DOHH2 (cell line): ENCODE data around the gene ARAP3.

Experiments used
- H3F3A ChIP-seq: fragments of 200-600 bp; sonication (generic), shearing (Covaris generic); 2 replicates; pipeline ENCODE4 v1.6.0; 2016; ENCODE audit warnings: antibody characterized with exemption, mild to moderate bottlenecking; ENCODE audit not compliant: control insufficient read depth, insufficient read depth
- H3K27ac ChIP-seq: fragments of 200-600 bp; sonication (generic); 2 replicates; pipeline ENCODE4 v1.5.1; 2014; ENCODE audit warnings: low read depth, mild to moderate bottlenecking, low read length, moderate library complexity
- H3K27me3 ChIP-seq: fragments of 200-600 bp; sonication (generic); 2 replicates; pipeline ENCODE4 v1.6.1; 2014; ENCODE audit warnings: mild to moderate bottlenecking, low read length, mixed read lengths; ENCODE audit not compliant: control insufficient read depth
- H3K36me3 ChIP-seq: fragments of 200-600 bp; sonication (generic); 2 replicates; pipeline ENCODE4 v1.6.1; 2014; ENCODE audit warnings: mild to moderate bottlenecking, low read length, moderate library complexity, mixed read lengths; ENCODE audit not compliant: control insufficient read depth
- H3K4me1 ChIP-seq: fragments of 200-600 bp; sonication (generic); 2 replicates; pipeline ENCODE4 v1.6.1; 2014; ENCODE audit warnings: mild to moderate bottlenecking, low read length, mixed read lengths; ENCODE audit not compliant: control insufficient read depth
- H3K4me2 ChIP-seq: fragments of 200-600 bp; sonication (generic); 2 replicates; pipeline ENCODE4 v1.6.0; 2014; ENCODE audit warnings: mild to moderate bottlenecking, low read length, moderate library complexity
- H3K4me3 ChIP-seq: fragments of 200-600 bp; sonication (generic); 2 replicates; pipeline ENCODE4 v1.5.1; 2014; ENCODE audit warnings: mild to moderate bottlenecking, low read length, mixed read lengths
- H3K79me2 ChIP-seq: fragments of 200-600 bp; sonication (generic); 2 replicates; pipeline ENCODE4 v1.6.1; 2014; ENCODE audit warnings: mild to moderate bottlenecking, low read length, mixed read lengths; ENCODE audit not compliant: control insufficient read depth
- H3K9me2 ChIP-seq: fragments of 200-600 bp; sonication (generic); replicated peaks from 2 replicates; pipeline ENCODE4 v1.6.1; 2014; ENCODE audit warnings: mild to moderate bottlenecking, low read length, mixed read lengths; ENCODE audit not compliant: control insufficient read depth
- H3K9me3 ChIP-seq: fragments of 200-600 bp; sonication (generic); 2 replicates; pipeline ENCODE4 v1.6.1; 2014; ENCODE audit warnings: antibody characterized with exemption, low read length, mixed read lengths; ENCODE audit not compliant: control insufficient read depth, insufficient read depth
- H4K20me1 ChIP-seq: fragments of 200-600 bp; sonication (generic); 2 replicates; pipeline ENCODE4 v1.6.0; 2014; ENCODE audit warnings: low read depth, mild to moderate bottlenecking, antibody characterized with exemption, low read length, moderate library complexity; ENCODE audit not compliant: control insufficient read depth, insufficient read depth
- EZH2phosphoT487 ChIP-seq: fragments of 200-600 bp; sonication (generic); IDR thresholded peaks from 2 replicates; pipeline ENCODE4 v1.6.1; 2017; ENCODE audit warnings: borderline replicate concordance, mild to moderate bottlenecking, antibody characterized with exemption, low read length, moderate library complexity, mixed read lengths
- TF ChIP-seq, protein P1 (sequence below): fragments of 200-600 bp; sonication (generic); IDR thresholded peaks from one replicate; pipeline ENCODE4 v1.5.1; 2014; ENCODE audit warnings: antibody characterized with exemption, mild to moderate bottlenecking, low read depth, low read length; ENCODE audit not compliant: poor library complexity, severe bottlenecking

Gene ARAP3

DNA sequence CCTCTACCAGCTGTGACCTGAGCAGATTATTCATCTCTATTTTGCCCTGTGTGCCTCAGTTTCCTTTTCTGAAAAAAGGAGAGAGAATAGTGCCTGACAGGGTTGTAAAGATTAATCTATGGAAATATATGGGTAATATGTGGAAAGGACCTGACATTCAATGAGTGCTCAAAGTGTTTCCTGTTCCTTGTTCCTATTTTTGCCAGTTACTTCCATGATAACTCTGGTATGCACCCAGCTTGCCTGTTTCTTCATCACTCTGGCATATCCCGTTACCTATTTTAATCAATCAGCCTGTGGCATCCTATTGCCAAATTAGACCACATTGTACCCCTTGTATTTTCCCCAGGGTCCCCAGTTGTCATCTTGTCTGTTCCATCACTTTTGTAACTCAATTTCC lies 3.6 kb upstream of the ARAP3 start:
- no peaks in the 10 kb centered on the region for H3F3A ChIP-seq
- no peaks in the 10 kb centered on the region for H3K79me2 ChIP-seq
- no peak for TF ChIP-seq EZH2phosphoT487
- TF ChIP-seq, protein P1, sequence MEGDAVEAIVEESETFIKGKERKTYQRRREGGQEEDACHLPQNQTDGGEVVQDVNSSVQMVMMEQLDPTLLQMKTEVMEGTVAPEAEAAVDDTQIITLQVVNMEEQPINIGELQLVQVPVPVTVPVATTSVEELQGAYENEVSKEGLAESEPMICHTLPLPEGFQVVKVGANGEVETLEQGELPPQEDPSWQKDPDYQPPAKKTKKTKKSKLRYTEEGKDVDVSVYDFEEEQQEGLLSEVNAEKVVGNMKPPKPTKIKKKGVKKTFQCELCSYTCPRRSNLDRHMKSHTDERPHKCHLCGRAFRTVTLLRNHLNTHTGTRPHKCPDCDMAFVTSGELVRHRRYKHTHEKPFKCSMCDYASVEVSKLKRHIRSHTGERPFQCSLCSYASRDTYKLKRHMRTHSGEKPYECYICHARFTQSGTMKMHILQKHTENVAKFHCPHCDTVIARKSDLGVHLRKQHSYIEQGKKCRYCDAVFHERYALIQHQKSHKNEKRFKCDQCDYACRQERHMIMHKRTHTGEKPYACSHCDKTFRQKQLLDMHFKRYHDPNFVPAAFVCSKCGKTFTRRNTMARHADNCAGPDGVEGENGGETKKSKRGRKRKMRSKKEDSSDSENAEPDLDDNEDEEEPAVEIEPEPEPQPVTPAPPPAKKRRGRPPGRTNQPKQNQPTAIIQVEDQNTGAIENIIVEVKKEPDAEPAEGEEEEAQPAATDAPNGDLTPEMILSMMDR, result no peak
- peaks cover 44% of the 10 kb centered on the region for H3K27me3 ChIP-seq
- no peaks in the 10 kb centered on the region for H3K36me3 ChIP-seq
- no peaks in the 10 kb centered on the region for H3K9me2 ChIP-seq
- H3K27ac ChIP-seq, result no peak overlapping the region
- no peak overlapping the region for H3K4me3 ChIP-seq
- H3K4me1 ChIP-seq, result peaks cover 15% of the 10 kb centered on the region
- H4K20me1 ChIP-seq, result no peaks in the 10 kb centered on the region
- H3K4me2 ChIP-seq, result no peak overlapping the region
- H3K9me3 ChIP-seq, result no peaks in the 10 kb centered on the region

DNA sequence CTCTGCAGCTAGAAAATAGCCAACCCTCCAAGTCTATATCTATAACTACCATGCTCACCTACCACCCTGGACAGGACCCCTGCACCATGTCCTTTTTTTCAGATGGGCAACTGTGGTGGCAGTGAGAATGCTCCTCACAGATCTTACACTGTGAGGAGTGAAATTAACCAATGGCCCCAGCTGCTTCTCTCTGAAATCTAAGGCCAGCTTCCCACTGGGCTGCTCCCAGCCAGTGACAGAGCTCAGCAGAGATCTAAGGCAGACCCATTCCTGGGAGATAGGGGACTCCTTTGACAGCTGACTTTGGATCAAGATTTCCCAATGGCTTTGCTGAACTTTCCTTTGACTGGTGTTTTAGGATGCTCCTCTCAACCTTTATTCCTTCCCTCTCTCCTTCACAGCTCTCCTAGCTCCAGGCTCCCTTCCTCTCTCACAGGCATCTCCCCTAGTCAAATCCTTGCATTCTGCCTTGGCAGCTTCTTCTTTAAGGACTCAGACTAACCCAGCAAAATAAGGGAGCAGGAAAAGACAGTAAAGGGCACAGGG lies 1.6 kb upstream of the ARAP3 start:
- H3F3A ChIP-seq, result no peaks in the 10 kb centered on the region
- H3K27ac ChIP-seq, result no peak overlapping the region

DNA sequence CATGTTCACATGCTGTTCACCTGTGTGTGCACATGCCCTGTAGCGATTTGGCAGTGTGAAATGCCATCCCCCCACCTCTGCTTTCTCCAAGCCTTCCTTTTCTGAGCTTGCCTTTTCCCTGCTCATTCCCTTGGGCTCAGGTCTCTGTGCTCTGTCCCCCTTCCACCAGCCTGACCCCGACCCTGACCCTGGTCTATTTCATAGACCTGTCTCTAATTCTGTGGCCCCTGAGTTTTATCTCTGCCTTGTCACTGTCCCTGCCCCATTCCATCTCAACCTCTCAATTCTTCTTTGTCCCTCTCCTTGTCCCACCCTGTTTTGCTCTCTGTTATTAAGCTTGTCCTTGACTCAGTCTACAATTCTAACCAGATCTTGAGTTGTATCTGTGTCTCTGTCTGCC lies 735 bp downstream of the ARAP3 start:
- H3K4me3 ChIP-seq, result no peak overlapping the region
- no peak overlapping the region for H3K27ac ChIP-seq
- H3K9me3 ChIP-seq, result no peaks in the 10 kb centered on the region
- no peaks in the 10 kb centered on the region for H3F3A ChIP-seq
- H3K36me3 ChIP-seq, result no peaks in the 10 kb centered on the region
- peaks cover 34% of the 10 kb centered on the region for H3K27me3 ChIP-seq
- no peaks in the 10 kb centered on the region for H3K9me2 ChIP-seq
- TF ChIP-seq, protein P1, result no peak
- no peak for TF ChIP-seq EZH2phosphoT487
- H3K4me2 ChIP-seq, result no peak overlapping the region
- peaks cover 15% of the 10 kb centered on the region for H3K4me1 ChIP-seq
- H3K79me2 ChIP-seq, result no peaks in the 10 kb centered on the region
- H4K20me1 ChIP-seq, result no peaks in the 10 kb centered on the region

More for the DNA sequence above, 1.6 kb upstream of the ARAP3 start:
- Histone ChIP-seq H4K20me1 (no peaks in the 10 kb centered on the region), H3K9me2 (no peaks in the 10 kb centered on the region), H3K27me3 (peaks cover 32% of the 10 kb centered on the region), H3K4me1 (peaks cover 15% of the 10 kb centered on the region), H3K79me2 (no peaks in the 10 kb centered on the region), H3K4me2 (no peak overlapping the region), H3K4me3 (no peak overlapping the region), H3K36me3 (no peaks in the 10 kb centered on the region), H3K9me3 (no peaks in the 10 kb centered on the region)
- no peak for TF ChIP-seq EZH2phosphoT487
- TF ChIP-seq, protein P1, result no peak
